GM18519 (cell line): ENCODE results near the gene NR5A2.
"Not testable (repeated sequence)": the region's sequence is repeated elsewhere in the genome, so short reads cannot be mapped to it uniquely, and the experiment has no call there.

Source experiments
- ATAC-seq: cut with Tn5 transposase; IDR thresholded peaks from one replicate; pipeline ENCODE4 v1.9.1; 2021; ENCODE audit warnings: mild to moderate bottlenecking, moderate library complexity; ENCODE audit not compliant: unreplicated experiment, low FRiP score

The NR5A2 gene

GRCh38 chr1:200184196-200184595 lies 156.7 kb downstream of the NR5A2 start:
- no peak for ATAC-seq

GRCh38 chr1:200185191-200185590 lies 157.7 kb downstream of the NR5A2 start:
- ATAC-seq: not testable (repeated sequence)

- not testable (repeated sequence) for ATAC-seq
Measured at GRCh38 chr1:200187332-200187731, 159.8 kb downstream of the NR5A2 start.

- ATAC-seq: no peak
Measured at GRCh38 chr1:200191993-200192392, 164.5 kb downstream of the NR5A2 start.

GRCh38 chr1:200194477-200194876 lies 167.0 kb downstream of the NR5A2 start:
- no peak for ATAC-seq

GRCh38 chr1:200198236-200198635 lies 170.7 kb downstream of the NR5A2 start:
- ATAC-seq: no peak

- no peak for ATAC-seq
Measured at GRCh38 chr1:200205216-200205995, 177.9 kb downstream of the NR5A2 start.

- no peak for ATAC-seq
Measured at GRCh38 chr1:200206340-200206739, 178.8 kb downstream of the NR5A2 start.

- ATAC-seq: no peak
Measured at GRCh38 chr1:200206761-200207160, 179.3 kb downstream of the NR5A2 start.

- ATAC-seq: peak; percentile 91
Measured at GRCh38 chr1:200207711-200208126, 180.2 kb downstream of the NR5A2 start.

- ATAC-seq: no peak
Measured at GRCh38 chr1:200211157-200211556, 183.6 kb downstream of the NR5A2 start.

- no peak for ATAC-seq
Measured at GRCh38 chr1:200213392-200213791, 185.9 kb downstream of the NR5A2 start.

- ATAC-seq: no peak
Measured at GRCh38 chr1:200213921-200214320, 186.4 kb downstream of the NR5A2 start.

- no peak for ATAC-seq
Measured at GRCh38 chr1:200215350-200215749, 187.8 kb downstream of the NR5A2 start.

GRCh38 chr1:200217703-200218102 lies 190.2 kb downstream of the NR5A2 start:
- peak; percentile 61 for ATAC-seq

- no peak for ATAC-seq
Measured at GRCh38 chr1:200221614-200222282, 194.2 kb downstream of the NR5A2 start.

GRCh38 chr1:200223207-200223606 lies 195.7 kb downstream of the NR5A2 start:
- ATAC-seq: no peak

- ATAC-seq: no peak
Measured at GRCh38 chr1:200223613-200224012, 196.1 kb downstream of the NR5A2 start.

GRCh38 chr1:200224315-200224714 lies 196.8 kb downstream of the NR5A2 start:
- ATAC-seq: no peak

GRCh38 chr1:200226268-200226968 lies 198.9 kb downstream of the NR5A2 start:
- no peak for ATAC-seq

- no peak for ATAC-seq
Measured at GRCh38 chr1:200226969-200227303, 199.4 kb downstream of the NR5A2 start.
